Esophagus muscularis mucosa (tissue), 4 donors: Measurements from ENCODE around the gene SOAT2. TPM values are rescaled to one million over a fixed set of nuclear protein-coding genes. Genes with fewer than 3 reads are reported as not detected.

ENCODE experiments used
- DNase-seq: peaks from one replicate; pipeline ENCODE4 v3.0.0-alpha.2; 2017; ENCODE audit errors: extremely low spot score
- H3K27ac ChIP-seq, 4 donors: fragments of 200-600 bp; sonication (generic); replicated peaks in 1 of 4; 1 replicate in 3 of 4; 2 replicates in 1 of 4; pipeline ENCODE4 v1.5.1; 2016 to 2019; ENCODE audit warnings: mild to moderate bottlenecking in 1 of 4
- H3K27me3 ChIP-seq, 4 donors: fragments of 200-600 bp; sonication (generic); one replicate each; pipeline versions ENCODE4 v1.5.1 to v1.6.0; 2016 to 2019
- H3K36me3 ChIP-seq, 4 donors: fragments of 200-600 bp; sonication (generic); one replicate each; pipeline ENCODE4 v1.5.1; 2016 to 2019
- H3K4me1 ChIP-seq, 4 donors: fragments of 200-600 bp; sonication (generic); one replicate each; pipeline ENCODE4 v1.5.1; 2016 to 2019
- H3K4me3 ChIP-seq, 4 donors: fragments of 200-600 bp; sonication (generic); 1 replicate in 2 of 4; 2 replicates in 2 of 4; pipeline ENCODE4 v1.5.1; 2016 to 2019; ENCODE audit warnings: mild to moderate bottlenecking in 4 of 4, moderate library complexity in 1 of 4
- H3K9me3 ChIP-seq, 4 donors: fragments of 200-600 bp; sonication (generic); 1 replicate in 3 of 4; 2 replicates in 1 of 4; pipeline ENCODE4 v1.5.1; 2016 to 2019
- EP300 ChIP-seq: sonication (generic); formaldehyde crosslinking; IDR thresholded peaks from one replicate; pipeline ENCODE4 v1.6.1; 2017; ENCODE audit warnings: antibody characterized with exemption
- POLR2A ChIP-seq: fragments of 450-650 bp; IDR thresholded peaks from one replicate; pipeline ENCODE4 v1.6.1; 2017; ENCODE audit warnings: antibody characterized with exemption, moderate library complexity, mild to moderate bottlenecking, low read depth
- POLR2AphosphoS5 ChIP-seq, 2 donors: sonication (generic); formaldehyde crosslinking; IDR thresholded peaks; one replicate each; pipeline ENCODE4 v1.6.1; 2017; ENCODE audit warnings: antibody characterized with exemption in 2 of 2
- WGBS: methylation state at CpG from one replicate; pipeline ENCODE4 v1.1.5; 2018; 5-methylcytosine and 5-hydroxymethylcytosine counted together
- intact Hi-C: fragments of 100-400 bp; cut with DNase I; formaldehyde crosslinking; loops from one replicate; pipeline ENCODE4 v1.15.1; 2023
- total RNA-seq, 4 donors: library from RNA; depleted of rRNA; stranded (reverse); fragments of >200 nt; gene quantifications; one replicate each; pipeline versions ENCODE4 v1.1.0 to v1.2.1, GENCODE V29; 2016
- TF ChIP-seq, protein P1 (sequence below), 3 experiments: fragments of 200-600 bp in 2 of 3; fragments of 450-650 bp in 1 of 3; sonication (generic) in 2 of 3; IDR thresholded peaks; one replicate each; pipeline ENCODE4 v1.5.1; 2017 to 2019; ENCODE audit warnings: antibody characterized with exemption in 3 of 3, mild to moderate bottlenecking in 2 of 3, moderate library complexity in 1 of 3

The SOAT2 gene
- total RNA-seq, 4 donors from 2014 or later: not detected

DNA sequence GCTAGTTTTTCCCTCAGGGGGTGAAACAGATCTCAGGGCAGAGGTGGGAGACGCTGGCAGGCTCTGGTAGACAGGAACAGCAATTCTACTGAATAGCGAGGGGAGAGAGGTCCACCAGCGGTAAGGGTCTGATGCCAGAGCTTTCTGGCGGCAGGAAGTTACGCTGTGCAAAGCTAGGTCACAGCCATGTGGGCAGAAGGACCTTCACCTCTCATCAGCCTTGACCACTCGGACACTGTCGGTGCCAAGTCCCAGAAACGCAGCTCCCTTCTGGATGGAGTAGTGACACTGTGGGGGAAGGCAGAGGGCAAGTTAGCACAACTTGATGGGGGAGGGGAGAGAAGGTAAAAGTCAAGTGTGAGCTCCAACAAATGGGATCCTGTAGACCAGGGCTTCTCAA is 66.9 kb downstream of the SOAT2 start:
- no peak for DNase-seq
- WGBS: 92% methylated on average over 8 of the region's 8 CpGs
- no peaks in the 10 kb centered on the region for H3K9me3 ChIP-seq
- peaks cover 0 to 52% (median 31%) of the 10 kb centered on the region in 4 donors for H3K36me3 ChIP-seq
- peaks cover 0 to 29% (median 22%) of the 10 kb centered on the region in 4 donors for H3K4me1 ChIP-seq
- H3K27ac ChIP-seq: no peak overlapping the region
- intact Hi-C loops: no loop called here
- no peak overlapping the region for H3K4me3 ChIP-seq
- H3K27me3 ChIP-seq: no peaks in the 10 kb centered on the region
- TF ChIP-seq, protein P1, sequence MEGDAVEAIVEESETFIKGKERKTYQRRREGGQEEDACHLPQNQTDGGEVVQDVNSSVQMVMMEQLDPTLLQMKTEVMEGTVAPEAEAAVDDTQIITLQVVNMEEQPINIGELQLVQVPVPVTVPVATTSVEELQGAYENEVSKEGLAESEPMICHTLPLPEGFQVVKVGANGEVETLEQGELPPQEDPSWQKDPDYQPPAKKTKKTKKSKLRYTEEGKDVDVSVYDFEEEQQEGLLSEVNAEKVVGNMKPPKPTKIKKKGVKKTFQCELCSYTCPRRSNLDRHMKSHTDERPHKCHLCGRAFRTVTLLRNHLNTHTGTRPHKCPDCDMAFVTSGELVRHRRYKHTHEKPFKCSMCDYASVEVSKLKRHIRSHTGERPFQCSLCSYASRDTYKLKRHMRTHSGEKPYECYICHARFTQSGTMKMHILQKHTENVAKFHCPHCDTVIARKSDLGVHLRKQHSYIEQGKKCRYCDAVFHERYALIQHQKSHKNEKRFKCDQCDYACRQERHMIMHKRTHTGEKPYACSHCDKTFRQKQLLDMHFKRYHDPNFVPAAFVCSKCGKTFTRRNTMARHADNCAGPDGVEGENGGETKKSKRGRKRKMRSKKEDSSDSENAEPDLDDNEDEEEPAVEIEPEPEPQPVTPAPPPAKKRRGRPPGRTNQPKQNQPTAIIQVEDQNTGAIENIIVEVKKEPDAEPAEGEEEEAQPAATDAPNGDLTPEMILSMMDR (IDR thresholded peaks at IDR 0.05): no peak
- TF ChIP-seq POLR2AphosphoS5 (IDR thresholded peaks at IDR 0.05): no peak
- TF ChIP-seq POLR2A: no peak
- no peak for TF ChIP-seq EP300

DNA sequence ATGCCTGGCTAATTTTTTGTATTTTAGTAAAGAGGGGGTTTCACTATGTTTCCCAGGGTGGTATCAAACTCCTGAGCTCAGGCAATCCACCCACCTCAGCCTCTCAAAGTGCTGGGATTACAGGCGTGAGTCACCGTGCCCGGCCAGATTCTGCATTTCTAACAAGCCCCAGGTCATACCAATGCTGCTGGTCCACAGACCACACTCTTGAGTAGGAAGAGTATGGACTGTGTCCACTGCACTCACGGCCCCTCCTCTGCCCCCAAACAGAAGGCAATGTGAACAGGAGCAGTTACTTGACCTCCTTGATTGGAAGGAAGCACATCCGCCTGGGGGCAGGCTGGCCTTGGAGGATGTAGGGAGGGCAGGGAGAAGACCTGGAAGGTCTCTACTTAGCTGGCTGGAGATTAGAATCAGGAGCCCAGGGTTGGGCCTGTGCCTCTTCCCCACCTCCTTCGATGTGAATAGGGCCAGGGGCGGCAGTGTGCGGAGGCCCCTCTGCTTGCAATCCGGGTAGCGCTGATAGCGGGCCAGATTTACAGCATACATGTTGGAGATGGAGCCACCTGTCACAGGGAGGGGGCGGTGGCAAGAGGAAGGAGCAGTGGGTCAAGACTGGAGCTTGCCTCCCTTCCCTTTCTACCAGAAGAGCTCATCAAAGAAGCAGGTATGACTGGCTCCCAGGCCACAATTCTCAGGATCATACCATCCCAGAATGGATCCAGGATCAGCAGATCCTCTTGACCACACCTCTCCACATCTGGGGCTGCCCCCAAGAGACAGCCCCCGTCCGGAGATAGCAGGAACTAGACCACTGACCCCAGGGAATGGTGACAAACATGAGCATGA is 67.8 kb downstream of the SOAT2 start:
- Histone ChIP-seq H3K36me3 (peaks cover 0 to 46% (median 31%) of the 10 kb centered on the region in 4 donors), H3K27ac (peak overlapping the region in 2 of 4 donors; percentile 55 to 69), H3K4me1 (peaks cover 0 to 29% (median 22%) of the 10 kb centered on the region in 4 donors), H3K27me3 (no peaks in the 10 kb centered on the region), H3K9me3 (no peaks in the 10 kb centered on the region), H3K4me3 (no peak overlapping the region)
- intact Hi-C loops: no loop called here
- TF ChIP-seq, protein P1 (IDR thresholded peaks at IDR 0.05): no peak
- no peak for TF ChIP-seq POLR2A
- TF ChIP-seq POLR2AphosphoS5 (IDR thresholded peaks at IDR 0.05): no peak
- TF ChIP-seq EP300: no peak
- WGBS: 92% methylated on average over 12 of the region's 14 CpGs
- DNase-seq: no peak

DNA sequence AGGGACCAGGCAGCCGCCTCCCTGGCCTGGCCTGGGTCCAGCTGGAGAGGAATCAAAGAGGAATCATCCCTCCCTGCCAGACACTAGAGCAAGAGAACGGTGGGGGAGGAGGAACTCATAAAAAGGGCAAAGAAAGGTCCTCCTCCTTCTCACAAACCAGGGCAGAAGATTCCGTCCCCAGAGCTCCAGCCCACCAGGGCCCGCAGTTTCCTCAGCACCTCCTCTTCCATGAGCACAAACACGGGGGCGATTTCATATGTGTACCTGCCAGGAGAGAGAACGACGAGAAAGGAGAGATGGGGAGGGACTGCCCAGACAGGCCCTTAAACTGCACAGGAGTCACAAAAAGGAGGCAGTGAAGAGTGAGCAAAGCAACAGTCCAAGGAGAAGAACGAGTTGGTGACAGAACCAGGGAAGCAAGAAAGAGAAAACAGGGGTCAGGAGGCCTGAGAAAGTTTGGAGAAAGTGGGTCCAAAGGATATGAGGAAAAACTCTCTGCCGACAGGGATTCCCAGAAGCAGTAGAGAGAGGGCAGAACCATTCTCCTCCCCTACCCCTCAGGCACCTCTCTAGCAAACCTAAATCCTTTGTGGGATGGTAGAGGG is 68.5 kb downstream of the SOAT2 start:
- no peaks in the 10 kb centered on the region for H3K9me3 ChIP-seq
- no peak for DNase-seq
- H3K27ac ChIP-seq: peak overlapping the region; percentile 39 to 69 (median 62)
- WGBS: 42% methylated on average over 10 of the region's 10 CpGs
- H3K27me3 ChIP-seq: no peaks in the 10 kb centered on the region
- H3K4me1 ChIP-seq: peaks cover 0 to 29% (median 22%) of the 10 kb centered on the region in 4 donors
- intact Hi-C loops: no loop called here
- TF ChIP-seq, protein P1 (IDR thresholded peaks at IDR 0.05): no peak
- no peak for TF ChIP-seq EP300
- no peak for TF ChIP-seq POLR2A
- no peak for TF ChIP-seq POLR2AphosphoS5 (IDR thresholded peaks at IDR 0.05)
- H3K36me3 ChIP-seq: peaks cover 0 to 38% (median 30%) of the 10 kb centered on the region in 4 donors
- H3K4me3 ChIP-seq: no peak overlapping the region

DNA sequence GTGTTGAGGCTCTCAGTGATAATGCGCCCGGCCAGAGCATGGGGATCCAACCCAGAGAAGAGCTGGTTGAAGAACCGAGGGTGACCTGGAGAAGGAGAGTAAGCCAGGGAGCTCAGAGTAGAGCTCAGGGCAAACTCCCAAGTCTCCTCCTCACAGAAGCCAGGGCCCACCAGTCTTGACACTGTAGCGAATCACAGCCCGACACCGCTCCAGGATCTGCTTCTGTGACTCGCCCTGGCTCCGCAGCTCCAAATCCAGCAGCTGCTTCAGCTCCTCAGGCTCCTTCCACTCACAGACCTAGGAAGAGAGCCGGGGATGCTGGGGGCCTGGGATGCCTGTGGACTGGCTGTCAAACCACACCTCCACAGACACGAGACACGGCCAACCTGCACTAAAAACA is 69.1 kb downstream of the SOAT2 start:
- WGBS: 56% methylated on average over 4 of the region's 11 CpGs
- H3K4me3 ChIP-seq: no peak overlapping the region
- H3K27ac ChIP-seq: peak overlapping the region; percentile 39 to 69 (median 62)
- no peaks in the 10 kb centered on the region for H3K9me3 ChIP-seq
- peaks cover 0 to 29% (median 22%) of the 10 kb centered on the region in 4 donors for H3K4me1 ChIP-seq
- intact Hi-C loops: no loop called here
- H3K27me3 ChIP-seq: no peaks in the 10 kb centered on the region
- TF ChIP-seq, protein P1 (IDR thresholded peaks at IDR 0.05): no peak
- TF ChIP-seq POLR2AphosphoS5 (IDR thresholded peaks at IDR 0.05): no peak
- H3K36me3 ChIP-seq: peaks cover 0 to 33% (median 28%) of the 10 kb centered on the region in 4 donors
- DNase-seq: no peak
